SW480 (cell line): ENCODE data around the gene C16orf95.

Experiments used
- DNase-seq: peaks from one replicate; pipeline ENCODE4 v3.0.0-alpha.2; 2016; ENCODE audit warnings: low spot score

Gene C16orf95

GRCh38 chr16:87332150-87332549 lies 15.0 kb upstream of the C16orf95 start:
- no peak for DNase-seq

GRCh38 chr16:87331241-87331801 lies 14.1 kb upstream of the C16orf95 start:
- DNase-seq, result no peak

DNA sequence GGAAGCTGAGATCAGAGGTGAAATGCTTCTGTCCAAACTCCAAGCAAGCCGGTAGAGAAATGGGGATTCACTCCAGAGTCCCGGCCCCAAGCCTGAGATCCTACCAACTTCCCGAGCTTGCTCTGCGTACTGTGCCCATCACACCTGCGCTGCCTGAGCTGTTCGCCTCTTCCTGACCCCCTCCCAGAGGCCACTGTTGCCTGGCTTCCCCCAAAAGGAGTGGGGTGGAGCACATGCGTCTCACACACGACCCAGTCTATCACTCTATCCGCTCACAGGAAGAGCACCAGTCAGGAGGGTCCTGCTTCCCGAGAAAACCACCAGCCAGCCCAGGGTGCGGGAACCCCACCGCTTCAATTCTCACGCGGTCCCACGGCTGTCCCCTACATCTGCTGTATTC lies 13.5 kb upstream of the C16orf95 start:
- DNase-seq, result no peak

- no peak for DNase-seq
These were observed 13.0 kb upstream of the C16orf95 start for GRCh38 chr16:87330257-87330624.

DNA sequence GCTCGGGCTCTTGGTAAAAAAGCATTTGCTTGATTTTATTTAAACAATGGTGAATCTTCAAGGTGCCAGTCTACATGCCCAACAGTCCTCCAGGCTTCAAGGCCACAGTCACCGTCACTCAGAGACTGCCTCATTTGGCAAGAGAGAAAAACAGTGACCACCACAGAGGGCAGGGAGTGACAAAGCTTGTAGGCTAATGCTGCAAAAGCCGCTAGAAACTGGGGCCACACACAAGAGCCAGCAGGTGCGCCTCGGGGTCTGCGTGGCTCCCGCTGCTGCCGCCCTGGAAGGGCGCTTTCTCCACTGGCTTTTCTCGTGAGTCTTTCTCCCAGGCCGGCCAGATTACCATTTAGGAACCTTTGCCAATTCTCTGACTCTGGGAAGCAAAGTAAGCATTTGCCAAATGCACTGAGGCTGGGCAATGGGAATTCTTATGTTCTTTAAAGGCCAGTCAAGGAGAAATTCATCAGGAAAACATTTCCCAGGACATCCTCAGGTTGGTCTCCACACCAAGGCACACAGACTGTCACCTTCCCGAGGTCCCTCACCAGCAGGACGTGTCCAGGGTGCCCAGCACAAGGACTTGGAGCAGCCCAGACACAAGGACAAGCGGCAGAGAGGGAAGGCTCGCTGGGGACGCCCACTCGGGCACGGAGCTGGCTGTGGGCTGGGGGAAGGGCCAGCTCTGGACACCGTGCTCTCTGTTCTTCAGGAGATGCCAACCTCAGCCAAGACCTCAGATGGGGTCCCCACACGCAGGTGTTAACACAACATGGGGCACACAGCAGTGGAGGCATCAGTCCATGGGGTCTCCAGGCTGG lies 12.5 kb upstream of the C16orf95 start:
- DNase-seq, result no peak

DNA sequence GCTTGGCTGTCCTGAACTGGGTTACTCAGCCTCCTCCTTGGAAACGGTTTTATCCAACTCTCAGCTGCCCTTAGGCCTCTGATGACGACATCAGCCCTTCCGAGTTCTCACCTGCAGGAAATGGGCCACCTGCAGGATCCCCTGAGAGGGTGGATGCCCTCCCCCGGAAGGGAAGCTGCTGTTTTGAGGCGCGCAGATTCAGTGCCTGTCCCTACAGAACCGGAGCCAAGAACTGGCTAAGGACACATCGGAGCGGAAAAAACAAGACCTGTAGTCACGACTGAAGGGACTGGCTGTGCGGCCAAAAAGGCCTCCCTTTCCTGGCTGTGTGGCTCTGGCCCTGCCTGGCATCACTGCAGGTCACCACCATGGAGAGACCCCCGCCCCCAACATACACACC lies 11.7 kb upstream of the C16orf95 start:
- DNase-seq, result no peak

DNA sequence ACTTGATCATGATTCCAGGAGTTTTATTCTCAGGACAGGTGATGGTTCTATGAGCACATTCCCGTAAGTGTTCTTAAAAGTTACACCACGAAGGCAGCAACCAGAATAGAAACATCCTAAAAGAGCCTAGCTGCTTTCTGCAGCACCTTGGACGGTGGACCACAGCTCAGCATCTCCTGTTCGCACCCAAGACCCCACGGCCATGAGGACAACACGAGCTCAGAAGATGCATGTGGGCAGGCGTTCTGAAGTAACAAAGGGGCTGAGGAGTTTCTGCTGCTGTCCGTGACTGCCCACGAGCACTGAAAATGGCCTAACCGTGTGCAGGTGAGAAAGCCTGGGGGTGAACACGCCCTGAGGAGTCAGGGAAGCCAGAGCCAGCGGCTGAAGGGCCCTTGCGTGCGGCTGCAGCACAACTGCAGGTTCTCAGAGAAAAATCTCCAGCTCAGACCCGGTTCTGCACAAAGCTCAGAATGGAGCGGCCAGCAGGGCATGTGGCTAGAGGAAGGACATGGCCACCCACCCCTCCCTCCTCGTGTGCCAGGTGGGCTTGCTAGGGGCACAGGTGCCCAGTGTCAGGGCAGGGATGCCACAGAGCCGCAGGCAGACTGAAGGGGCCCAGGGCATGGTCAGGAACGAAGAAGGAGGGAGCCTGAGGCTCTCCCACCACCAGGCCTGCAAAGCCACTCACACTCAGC lies 10.8 kb upstream of the C16orf95 start:
- DNase-seq, result no peak

DNA sequence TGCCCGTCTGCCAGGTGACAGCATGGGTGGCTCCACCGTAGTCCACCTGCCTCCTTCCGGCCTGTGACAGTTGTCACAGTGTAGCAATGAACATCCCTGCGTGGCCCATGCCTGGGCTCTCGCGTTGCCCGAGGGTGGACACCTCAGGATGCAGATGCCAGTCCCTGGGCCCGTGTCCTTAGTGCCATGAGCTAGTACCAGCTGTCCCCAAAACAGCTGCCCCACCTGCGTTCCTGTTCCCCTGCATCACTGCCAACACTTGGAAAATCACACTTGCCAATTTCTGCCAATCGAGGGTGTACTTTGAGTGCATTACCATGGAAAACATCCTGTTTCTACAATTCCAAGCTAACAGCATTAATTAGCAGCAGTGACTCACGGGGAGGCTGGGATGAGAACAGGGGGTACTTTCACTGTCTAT lies 9.0 kb upstream of the C16orf95 start:
- DNase-seq, result no peak

- no peak for DNase-seq
These were observed 8.2 kb upstream of the C16orf95 start for GRCh38 chr16:87325423-87325858.

- DNase-seq, result no peak
These were observed 7.5 kb upstream of the C16orf95 start for GRCh38 chr16:87324411-87325275.

- no peak for DNase-seq
These were observed 6.7 kb upstream of the C16orf95 start for GRCh38 chr16:87323727-87324410.

- DNase-seq, result no peak
These were observed 5.9 kb upstream of the C16orf95 start for GRCh38 chr16:87322833-87323726.

DNA sequence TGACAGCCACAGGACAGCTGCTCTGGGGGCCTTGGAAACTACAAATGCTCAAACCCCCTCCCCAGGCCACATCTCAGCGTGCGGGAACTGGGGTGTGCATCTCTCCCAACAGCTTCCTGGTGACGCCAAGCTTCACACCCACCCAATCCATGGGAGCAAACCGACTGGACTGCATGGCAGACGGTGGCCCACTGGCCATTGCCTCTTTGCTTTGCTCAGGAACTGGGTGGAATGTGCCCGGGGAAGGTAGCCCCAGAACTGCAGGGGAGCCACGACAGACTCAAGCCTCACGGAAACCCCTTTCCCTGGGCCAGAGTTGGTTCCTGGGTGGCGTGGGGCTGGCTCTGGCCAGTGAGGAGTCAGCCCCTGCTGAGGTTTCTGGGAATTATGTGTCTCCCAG lies 5.2 kb upstream of the C16orf95 start:
- no peak for DNase-seq

- no peak for DNase-seq
These were observed 4.3 kb upstream of the C16orf95 start for GRCh38 chr16:87321336-87322107.

GRCh38 chr16:87320510-87321227 lies 3.5 kb upstream of the C16orf95 start:
- DNase-seq, result no peak

- no peak for DNase-seq
These were observed 2.9 kb upstream of the C16orf95 start for GRCh38 chr16:87319997-87320491.

DNA sequence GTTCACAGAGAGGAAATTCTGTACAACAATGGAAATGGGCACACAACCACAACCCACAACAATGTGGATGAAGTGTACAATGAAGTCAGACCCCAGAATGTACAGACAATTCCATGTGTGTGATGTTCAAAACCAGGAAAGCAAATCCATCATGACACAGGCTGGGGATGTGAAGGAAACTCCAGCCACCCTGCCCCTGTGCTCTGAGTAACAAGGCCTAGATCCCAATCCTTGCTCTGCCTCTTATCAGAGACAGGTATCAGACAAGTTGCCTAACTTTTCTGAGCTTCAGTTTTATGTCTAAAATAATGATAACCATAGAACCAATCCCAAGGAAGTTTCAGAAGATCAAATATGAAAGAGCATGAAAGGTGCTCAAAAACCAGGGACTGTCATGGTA lies 1.8 kb upstream of the C16orf95 start:
- no peak for DNase-seq

DNA sequence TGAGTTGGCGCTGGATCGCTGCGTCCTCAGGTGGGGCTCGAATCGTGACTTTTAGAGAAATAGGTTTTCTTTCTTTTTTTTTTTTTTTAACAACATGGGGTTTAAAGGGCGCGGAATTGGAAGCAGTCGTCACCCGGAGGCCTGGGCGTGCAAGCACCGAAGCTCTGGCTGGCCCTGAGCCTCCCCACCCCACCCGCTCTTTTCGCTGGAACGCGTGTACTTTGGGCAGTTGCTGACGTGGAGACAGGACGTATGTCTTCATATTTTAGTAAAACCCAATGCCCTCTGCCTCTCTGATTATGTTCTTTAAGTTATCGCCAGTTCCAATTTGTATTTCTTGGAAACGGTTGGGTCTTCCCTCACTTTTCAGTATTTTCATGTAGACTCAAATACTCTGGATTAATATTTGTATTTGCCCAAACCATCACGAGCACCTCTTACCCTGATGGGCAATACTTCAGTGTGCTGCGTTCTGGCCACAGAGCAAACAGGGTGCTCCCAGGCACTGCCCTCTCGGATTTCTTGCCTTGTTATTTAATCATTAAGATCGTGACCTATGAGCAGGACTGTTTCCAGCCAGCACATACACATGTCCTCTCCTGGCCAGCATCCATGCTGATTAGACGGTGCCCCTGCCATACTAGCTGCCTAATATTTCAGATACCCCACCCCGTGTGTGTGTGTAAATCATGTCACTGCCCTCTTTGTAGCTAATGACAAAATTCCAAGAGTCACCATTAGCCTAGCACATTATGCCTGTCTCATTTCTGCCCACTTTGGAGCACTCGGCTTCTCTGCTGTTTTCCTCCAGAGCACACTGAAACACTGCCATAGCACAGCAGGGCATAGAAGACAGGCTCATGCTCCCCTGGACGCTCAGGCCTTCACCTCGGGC lies 805 bp upstream of the C16orf95 start:
- peak; percentile 41 for DNase-seq
